IMR-90 (cell line): ENCODE measurements around the gene KRCC1. TPM values are rescaled to one million over a fixed set of nuclear protein-coding genes. Genes with fewer than 3 reads are reported as not detected.

ENCODE experiments used
- ATAC-seq: fragments of 200-7000 bp; cut with Tn5 transposase; 2 replicates; pipeline ENCODE4 v1.9.1; 2020; ENCODE audit warnings: low read depth, mild to moderate bottlenecking, moderate library complexity
- BruUV-seq: library from RNA; stranded (reverse); fragments of 400-500 nt; replicated peaks from 2 replicates; lab custom pipeline; 2021; lab: Mats Ljungman, UMichigan
- CTCF ChIA-PET: fragments of 300-600 bp; formaldehyde crosslinking; extraction: SDS; loops from one replicate; lab custom pipeline; 2021; ENCODE audit warnings: antibody characterized with exemption; lab: Yijun Ruan, JAX
- POLR2A ChIA-PET: fragments of 300-600 bp; sonication (Branson Sonifier 250); formaldehyde crosslinking; loops from one replicate; lab custom pipeline; 2022; ENCODE audit warnings: antibody characterized with exemption; ENCODE audit not compliant: unreplicated experiment; lab: Charles Lee
- DNase-seq: peaks from one replicate; pipeline ENCODE4 v3.0.0; 2013
- H2AFZ ChIP-seq: replicated peaks from 2 replicates; pipeline ENCODE3; 2013; ENCODE audit warnings: low read length, mild to moderate bottlenecking; ENCODE audit not compliant: poor library complexity
- H2AK5ac ChIP-seq: 2 replicates; pipeline ENCODE4 v1.6.1; 2013; ENCODE audit warnings: low read depth, low read length, inconsistent platforms
- H2AK9ac ChIP-seq: replicated peaks from 2 replicates; pipeline ENCODE3; 2013; ENCODE audit warnings: mild to moderate bottlenecking, low read depth, low read length, moderate library complexity; ENCODE audit not compliant: poor library complexity
- H2BK120ac ChIP-seq: 2 replicates; pipeline ENCODE4 v1.6.1; 2013; ENCODE audit warnings: low read depth, low read length, inconsistent platforms
- H2BK15ac ChIP-seq: 3 replicates; pipeline ENCODE4 v1.6.1; 2013; ENCODE audit warnings: low read depth, low read length, inconsistent platforms
- H2BK20ac ChIP-seq: 2 replicates; pipeline ENCODE4 v1.6.1; 2013; ENCODE audit warnings: low read depth, mild to moderate bottlenecking, inconsistent platforms, low read length, moderate library complexity
- H2BK5ac ChIP-seq: 2 replicates; pipeline ENCODE4 v1.6.1; 2013; ENCODE audit warnings: mild to moderate bottlenecking, low read depth, low read length, inconsistent platforms; ENCODE audit not compliant: poor library complexity, severe bottlenecking
- H3K14ac ChIP-seq: replicated peaks from 2 replicates; pipeline ENCODE4 v1.6.1; 2013; ENCODE audit warnings: low read depth, low read length, inconsistent platforms
- H3K18ac ChIP-seq: 2 replicates; pipeline ENCODE4 v1.6.1; 2013; ENCODE audit warnings: low read depth, low read length, control low read depth
- H3K23ac ChIP-seq: 2 replicates; pipeline ENCODE4 v1.6.1; 2013; ENCODE audit warnings: low read depth, low read length, inconsistent platforms
- H3K27ac ChIP-seq: 2 replicates; pipeline ENCODE4 v1.5.1; 2013; ENCODE audit warnings: mild to moderate bottlenecking, control low read depth, low read length; ENCODE audit not compliant: insufficient read depth
- H3K27me3 ChIP-seq: 2 replicates; pipeline ENCODE4 v1.6.1; 2013; ENCODE audit warnings: low read length; ENCODE audit not compliant: control insufficient read depth, insufficient read depth
- H3K36me3 ChIP-seq: 2 replicates; pipeline ENCODE4 v1.6.1; 2013; ENCODE audit warnings: low read length, mixed read lengths; ENCODE audit not compliant: control insufficient read depth, insufficient read depth
- H3K4ac ChIP-seq: 2 replicates; pipeline ENCODE4 v1.6.1; 2013; ENCODE audit warnings: low read depth, low read length, inconsistent platforms
- H3K4me1 ChIP-seq: 2 replicates; pipeline ENCODE4 v1.6.1; 2013; ENCODE audit warnings: low read length, mixed read lengths; ENCODE audit not compliant: control insufficient read depth, insufficient read depth
- H3K4me2 ChIP-seq: 2 replicates; pipeline ENCODE4 v1.6.1; 2013; ENCODE audit warnings: low read depth, mild to moderate bottlenecking, control low read depth, low read length, moderate library complexity
- H3K4me3 ChIP-seq: 2 replicates; pipeline ENCODE4 v1.5.1; 2013; ENCODE audit warnings: low read depth, mild to moderate bottlenecking, control low read depth, low read length, moderate library complexity; ENCODE audit not compliant: insufficient read depth
- H3K56ac ChIP-seq: 2 replicates; pipeline ENCODE4 v1.6.1; 2013; ENCODE audit warnings: low read length, inconsistent platforms; ENCODE audit not compliant: insufficient read depth; ENCODE audit errors: extremely low read depth
- H3K79me1 ChIP-seq, 2 experiments: 2 replicates each; pipeline ENCODE4 v1.6.1; 2013; ENCODE audit warnings: low read length in 2 of 2, inconsistent platforms in 1 of 2, low read depth in 1 of 2
- H3K9ac ChIP-seq: 2 replicates; pipeline ENCODE4 v1.6.1; 2013; ENCODE audit warnings: low read depth, low read length, control low read depth
- H3K9me1 ChIP-seq: 2 replicates; pipeline ENCODE4 v1.6.1; 2013; ENCODE audit warnings: low read length, inconsistent platforms; ENCODE audit not compliant: insufficient read depth
- H3K9me3 ChIP-seq: 2 replicates; pipeline ENCODE4 v1.6.1; 2013; ENCODE audit warnings: low read length; ENCODE audit not compliant: control insufficient read depth, insufficient read depth
- H4K20me1 ChIP-seq: 2 replicates; pipeline ENCODE4 v1.6.1; 2013; ENCODE audit warnings: low read length, inconsistent platforms; ENCODE audit not compliant: insufficient read depth
- H4K5ac ChIP-seq: 2 replicates; pipeline ENCODE4 v1.6.1; 2013; ENCODE audit warnings: mild to moderate bottlenecking, low read depth, low read length, control low read depth
- H4K8ac ChIP-seq, 2 experiments: 2 replicates each; pipeline ENCODE4 v1.6.1; 2013; ENCODE audit warnings: low read depth in 2 of 2, low read length in 2 of 2, control low read depth in 1 of 2, inconsistent platforms in 1 of 2
- H4K91ac ChIP-seq: 2 replicates; pipeline ENCODE4 v1.6.1; 2013; ENCODE audit warnings: low read depth, low read length, inconsistent platforms; ENCODE audit not compliant: insufficient read depth
- BHLHE40 ChIP-seq: fragments of 150-350 bp; IDR thresholded peaks from 2 replicates; pipeline ENCODE4 v1.6.1; 2016; ENCODE audit warnings: mild to moderate bottlenecking, low read depth, low read length
- CEBPB ChIP-seq: IDR thresholded peaks from 2 replicates; pipeline ENCODE4 v1.6.1; 2012; ENCODE audit warnings: low read depth, low read length, improper control_type of control experiment
- CHD1 ChIP-seq: IDR thresholded peaks from 2 replicates; pipeline ENCODE4 v1.6.1; 2012; ENCODE audit warnings: low read depth, low read length, improper control_type of control experiment
- CTCF ChIP-seq: conservative IDR thresholded peaks from 2 replicates; pipeline ENCODE4 v1.5.1; 2012; ENCODE audit warnings: mild to moderate bottlenecking, low read depth, low read length, improper control_type of control experiment
- ELK1 ChIP-seq: fragments of 150-350 bp; IDR thresholded peaks from 2 replicates; pipeline ENCODE4 v1.6.1; 2016; ENCODE audit warnings: low read depth, mild to moderate bottlenecking, low read length, moderate library complexity, borderline replicate concordance
- FOS ChIP-seq: fragments of 150-350 bp; IDR thresholded peaks from 2 replicates; pipeline ENCODE4 v1.6.1; 2016; ENCODE audit warnings: low read depth, low read length
- MAFK ChIP-seq: IDR thresholded peaks from 2 replicates; pipeline ENCODE4 v1.6.1; 2012; ENCODE audit warnings: low read depth, low read length, improper control_type of control experiment
- MAZ ChIP-seq: IDR thresholded peaks from 2 replicates; pipeline ENCODE4 v1.6.1; 2012; ENCODE audit warnings: low read depth, mild to moderate bottlenecking, low read length, improper control_type of control experiment, moderate library complexity, borderline replicate concordance
- MXI1 ChIP-seq: IDR thresholded peaks from 2 replicates; pipeline ENCODE4 v1.6.1; 2012; ENCODE audit warnings: low read depth, mild to moderate bottlenecking, low read length, moderate library complexity, borderline replicate concordance
- NFE2L2 ChIP-seq: fragments of 150-350 bp; IDR thresholded peaks from 2 replicates; pipeline ENCODE4 v1.6.1; 2016; ENCODE audit warnings: low read depth, mild to moderate bottlenecking, low read length
- POLR2A ChIP-seq: IDR thresholded peaks from 2 replicates; pipeline ENCODE4 v1.6.1; 2012; ENCODE audit warnings: mild to moderate bottlenecking, low read depth, low read length
- RAD21 ChIP-seq: IDR thresholded peaks from 2 replicates; pipeline ENCODE4 v1.6.1; 2012; ENCODE audit warnings: low read length, improper control_type of control experiment
- RCOR1 ChIP-seq: IDR thresholded peaks from 2 replicates; pipeline ENCODE4 v1.6.1; 2012; ENCODE audit warnings: mild to moderate bottlenecking, low read length, improper control_type of control experiment; ENCODE audit not compliant: insufficient replicate concordance
- RFX5 ChIP-seq: IDR thresholded peaks from 2 replicates; pipeline ENCODE4 v1.8.0; 2012; ENCODE audit warnings: low read depth, mild to moderate bottlenecking, low read length, moderate library complexity
- SMC3 ChIP-seq: fragments of 150-350 bp; IDR thresholded peaks from 2 replicates; pipeline ENCODE4 v1.6.1; 2016; ENCODE audit warnings: low read depth, mild to moderate bottlenecking, antibody characterized with exemption, low read length, moderate library complexity
- USF2 ChIP-seq: fragments of 150-350 bp; IDR thresholded peaks from 2 replicates; pipeline ENCODE4 v1.6.1; 2017; ENCODE audit warnings: mild to moderate bottlenecking, antibody characterized with exemption, low read length, low read depth
- WGBS, 2 experiments: methylation state at CpG; one replicate each; pipeline versions ENCODE4 v1.1.5 to v1.1.7; 2013; ENCODE audit warnings: missing lambda C conversion rate in 2 of 2; ENCODE audit not compliant: insufficient read length in 1 of 2; ENCODE audit errors: extremely low coverage in 2 of 2; 5-methylcytosine and 5-hydroxymethylcytosine counted together
- dilution Hi-C: fragments of 300-500 bp; cut with HindIII; formaldehyde crosslinking; loops from one replicate; pipeline ENCODE4 v1.14.3; 2018; ENCODE audit warnings: low sequenced_read_pairs; ENCODE audit not compliant: unreplicated experiment
- in situ Hi-C: fragments of 300-500 bp; cut with MboI; formaldehyde crosslinking; loops from 3 replicates; pipeline ENCODE4 v1.14.3; 2019; ENCODE audit warnings: low sequenced_read_pairs, inconsistent platforms, mixed read lengths
- intact Hi-C: fragments of 100-400 bp; cut with micrococcal nuclease; formaldehyde crosslinking; loops from 2 replicates; pipeline ENCODE4 v1.10.0; 2022
- polyA plus RNA-seq, 3 experiments: library from polyadenylated mRNA; depleted of rRNA; stranded (reverse); fragments of >200 nt; gene quantifications; 2 replicates each; pipeline ENCODE4 v1.2.3, GENCODE V29; 2012; ENCODE audit warnings: low replicate concordance in 1 of 3
- total RNA-seq: library from RNA; depleted of rRNA; stranded (reverse); fragments of >200 nt; gene quantifications from 2 replicates; pipeline ENCODE4 v1.2.3, GENCODE V29; 2012

KRCC1 gene
- total and polyA plus RNA-seq, 2 of the 4 experiments (the other 2 are of a cell fraction) = 14.3 to 16.5 TPM

GRCh38 chr2:88066543-88066942 is 11.0 kb upstream of the KRCC1 start:
- Histone ChIP-seq H3K4me3 (no peak overlapping the region), H3K4me1 (no peaks in the 10 kb centered on the region), H3K9me3 (no peaks in the 10 kb centered on the region), H3K27me3 (peaks cover 20% of the 10 kb centered on the region), H3K23ac (no peak overlapping the region), H3K79me1 (no peaks in the 10 kb centered on the region), H2AK5ac (no peak overlapping the region), H3K4me2 (no peak overlapping the region), H4K5ac (no peak overlapping the region), H4K8ac (no peak overlapping the region), H3K9me1 (no peaks in the 10 kb centered on the region), H3K9ac (no peak overlapping the region), H2BK20ac (no peak overlapping the region), H4K20me1 (no peaks in the 10 kb centered on the region), H2BK5ac (no peak overlapping the region), H3K14ac (no peak overlapping the region), H3K27ac (no peak overlapping the region), H3K18ac (no peak overlapping the region), H2AK9ac (no peak overlapping the region), H2AFZ (no peak overlapping the region), H2BK15ac (no peak overlapping the region), H3K56ac (no peak overlapping the region), H4K91ac (no peak overlapping the region), H3K4ac (no peak overlapping the region), H2BK120ac (no peak overlapping the region), H3K36me3 (no peaks in the 10 kb centered on the region)
- no CpG with 5 or more reads among the region's 4 CpGs for WGBS, 2 experiments
- intact Hi-C loops = no loop called here
- ATAC-seq (no peak), DNase-seq (no peak)
- ChIA-PET CTCF (no interaction called here), POLR2A (no interaction called here)
- dilution Hi-C loops = no loop called here
- no TSS peak for BruUV-seq
- TF ChIP-seq ELK1 = no peak
- TF ChIP-seq CHD1 = no peak
- TF ChIP-seq MAFK = no peak
- no peak for TF ChIP-seq RAD21
- no peak for TF ChIP-seq RFX5
- TF ChIP-seq NFE2L2 = no peak
- TF ChIP-seq CEBPB = no peak
- TF ChIP-seq MAZ = no peak
- TF ChIP-seq POLR2A = no peak
- TF ChIP-seq BHLHE40 = no peak
- no peak for TF ChIP-seq RCOR1
- no peak for TF ChIP-seq MXI1
- no peak for TF ChIP-seq FOS
- no peak for TF ChIP-seq SMC3
- no peak for TF ChIP-seq CTCF
- no peak for TF ChIP-seq USF2
- in situ Hi-C loops = loop anchor here (25.0 kb wide), 1 partner anchor 596 kb away; no protein-coding TSS in a partner anchor
